ENCODE data around the gene VCAN. TPM values are rescaled to one million over a fixed set of nuclear protein-coding genes. Genes with fewer than 3 reads are reported as not detected.

VCAN gene
- total and polyA plus RNA-seq, 2 experiments from 2014 or later = 133 to 404 TPM

DNA sequence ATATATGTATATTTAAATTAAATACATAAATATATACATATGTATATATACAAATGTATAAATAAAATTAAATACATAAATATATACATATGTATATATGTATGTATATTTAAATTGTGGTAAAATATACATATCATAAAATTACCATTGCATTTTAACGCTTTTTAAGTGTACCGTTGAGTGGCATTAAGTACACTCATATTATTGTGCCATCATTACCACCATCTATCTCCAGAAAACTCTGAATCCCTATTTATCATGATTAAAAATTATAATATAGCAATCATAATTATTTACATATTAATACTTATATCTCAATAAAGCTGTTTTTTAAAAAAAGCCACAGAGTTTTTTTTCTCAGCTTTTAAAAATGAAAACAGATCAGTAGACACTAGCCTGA lies 27.1 kb upstream of the VCAN start:
- TF ChIP-seq CREB1 (CRISPR knock-in tag; IDR thresholded peaks at IDR 0.05; ENCODE audit: low read depth) (no peak), STAT1 (IDR thresholded peaks at IDR 0.05; ENCODE audit: unreplicated experiment) (no peak), NANOG (IDR thresholded peaks at IDR 0.05; ENCODE audit: borderline replicate concordance) (no peak), ZNF114 (CRISPR knock-in tag; IDR thresholded peaks at IDR 0.05) (no peak), EZH2 (IDR thresholded peaks at IDR 0.05; ENCODE audit: low read depth, unreplicated experiment) (no peak), POLR2AphosphoS5 (IDR thresholded peaks at IDR 0.05; ENCODE audit: low read depth) (no peak), JUNB (IDR thresholded peaks at IDR 0.05; ENCODE audit: unreplicated experiment) (no peak), EZH2phosphoT487 (IDR thresholded peaks at IDR 0.05; ENCODE audit: unreplicated experiment) (no peak)
- TF ChIP-seq, protein P1, sequence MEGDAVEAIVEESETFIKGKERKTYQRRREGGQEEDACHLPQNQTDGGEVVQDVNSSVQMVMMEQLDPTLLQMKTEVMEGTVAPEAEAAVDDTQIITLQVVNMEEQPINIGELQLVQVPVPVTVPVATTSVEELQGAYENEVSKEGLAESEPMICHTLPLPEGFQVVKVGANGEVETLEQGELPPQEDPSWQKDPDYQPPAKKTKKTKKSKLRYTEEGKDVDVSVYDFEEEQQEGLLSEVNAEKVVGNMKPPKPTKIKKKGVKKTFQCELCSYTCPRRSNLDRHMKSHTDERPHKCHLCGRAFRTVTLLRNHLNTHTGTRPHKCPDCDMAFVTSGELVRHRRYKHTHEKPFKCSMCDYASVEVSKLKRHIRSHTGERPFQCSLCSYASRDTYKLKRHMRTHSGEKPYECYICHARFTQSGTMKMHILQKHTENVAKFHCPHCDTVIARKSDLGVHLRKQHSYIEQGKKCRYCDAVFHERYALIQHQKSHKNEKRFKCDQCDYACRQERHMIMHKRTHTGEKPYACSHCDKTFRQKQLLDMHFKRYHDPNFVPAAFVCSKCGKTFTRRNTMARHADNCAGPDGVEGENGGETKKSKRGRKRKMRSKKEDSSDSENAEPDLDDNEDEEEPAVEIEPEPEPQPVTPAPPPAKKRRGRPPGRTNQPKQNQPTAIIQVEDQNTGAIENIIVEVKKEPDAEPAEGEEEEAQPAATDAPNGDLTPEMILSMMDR (conservative IDR thresholded peaks at IDR 0.05; ENCODE audit: low read depth in 2 of 2) = no peak
- TF ChIP-seq, protein P2, sequence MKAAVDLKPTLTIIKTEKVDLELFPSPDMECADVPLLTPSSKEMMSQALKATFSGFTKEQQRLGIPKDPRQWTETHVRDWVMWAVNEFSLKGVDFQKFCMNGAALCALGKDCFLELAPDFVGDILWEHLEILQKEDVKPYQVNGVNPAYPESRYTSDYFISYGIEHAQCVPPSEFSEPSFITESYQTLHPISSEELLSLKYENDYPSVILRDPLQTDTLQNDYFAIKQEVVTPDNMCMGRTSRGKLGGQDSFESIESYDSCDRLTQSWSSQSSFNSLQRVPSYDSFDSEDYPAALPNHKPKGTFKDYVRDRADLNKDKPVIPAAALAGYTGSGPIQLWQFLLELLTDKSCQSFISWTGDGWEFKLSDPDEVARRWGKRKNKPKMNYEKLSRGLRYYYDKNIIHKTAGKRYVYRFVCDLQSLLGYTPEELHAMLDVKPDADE (IDR thresholded peaks at IDR 0.05) = no peak
- TF ChIP-seq, protein P3, sequence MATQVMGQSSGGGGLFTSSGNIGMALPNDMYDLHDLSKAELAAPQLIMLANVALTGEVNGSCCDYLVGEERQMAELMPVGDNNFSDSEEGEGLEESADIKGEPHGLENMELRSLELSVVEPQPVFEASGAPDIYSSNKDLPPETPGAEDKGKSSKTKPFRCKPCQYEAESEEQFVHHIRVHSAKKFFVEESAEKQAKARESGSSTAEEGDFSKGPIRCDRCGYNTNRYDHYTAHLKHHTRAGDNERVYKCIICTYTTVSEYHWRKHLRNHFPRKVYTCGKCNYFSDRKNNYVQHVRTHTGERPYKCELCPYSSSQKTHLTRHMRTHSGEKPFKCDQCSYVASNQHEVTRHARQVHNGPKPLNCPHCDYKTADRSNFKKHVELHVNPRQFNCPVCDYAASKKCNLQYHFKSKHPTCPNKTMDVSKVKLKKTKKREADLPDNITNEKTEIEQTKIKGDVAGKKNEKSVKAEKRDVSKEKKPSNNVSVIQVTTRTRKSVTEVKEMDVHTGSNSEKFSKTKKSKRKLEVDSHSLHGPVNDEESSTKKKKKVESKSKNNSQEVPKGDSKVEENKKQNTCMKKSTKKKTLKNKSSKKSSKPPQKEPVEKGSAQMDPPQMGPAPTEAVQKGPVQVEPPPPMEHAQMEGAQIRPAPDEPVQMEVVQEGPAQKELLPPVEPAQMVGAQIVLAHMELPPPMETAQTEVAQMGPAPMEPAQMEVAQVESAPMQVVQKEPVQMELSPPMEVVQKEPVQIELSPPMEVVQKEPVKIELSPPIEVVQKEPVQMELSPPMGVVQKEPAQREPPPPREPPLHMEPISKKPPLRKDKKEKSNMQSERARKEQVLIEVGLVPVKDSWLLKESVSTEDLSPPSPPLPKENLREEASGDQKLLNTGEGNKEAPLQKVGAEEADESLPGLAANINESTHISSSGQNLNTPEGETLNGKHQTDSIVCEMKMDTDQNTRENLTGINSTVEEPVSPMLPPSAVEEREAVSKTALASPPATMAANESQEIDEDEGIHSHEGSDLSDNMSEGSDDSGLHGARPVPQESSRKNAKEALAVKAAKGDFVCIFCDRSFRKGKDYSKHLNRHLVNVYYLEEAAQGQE (IDR thresholded peaks at IDR 0.05; ENCODE audit: unreplicated experiment) = no peak
- TF ChIP-seq, protein P4, sequence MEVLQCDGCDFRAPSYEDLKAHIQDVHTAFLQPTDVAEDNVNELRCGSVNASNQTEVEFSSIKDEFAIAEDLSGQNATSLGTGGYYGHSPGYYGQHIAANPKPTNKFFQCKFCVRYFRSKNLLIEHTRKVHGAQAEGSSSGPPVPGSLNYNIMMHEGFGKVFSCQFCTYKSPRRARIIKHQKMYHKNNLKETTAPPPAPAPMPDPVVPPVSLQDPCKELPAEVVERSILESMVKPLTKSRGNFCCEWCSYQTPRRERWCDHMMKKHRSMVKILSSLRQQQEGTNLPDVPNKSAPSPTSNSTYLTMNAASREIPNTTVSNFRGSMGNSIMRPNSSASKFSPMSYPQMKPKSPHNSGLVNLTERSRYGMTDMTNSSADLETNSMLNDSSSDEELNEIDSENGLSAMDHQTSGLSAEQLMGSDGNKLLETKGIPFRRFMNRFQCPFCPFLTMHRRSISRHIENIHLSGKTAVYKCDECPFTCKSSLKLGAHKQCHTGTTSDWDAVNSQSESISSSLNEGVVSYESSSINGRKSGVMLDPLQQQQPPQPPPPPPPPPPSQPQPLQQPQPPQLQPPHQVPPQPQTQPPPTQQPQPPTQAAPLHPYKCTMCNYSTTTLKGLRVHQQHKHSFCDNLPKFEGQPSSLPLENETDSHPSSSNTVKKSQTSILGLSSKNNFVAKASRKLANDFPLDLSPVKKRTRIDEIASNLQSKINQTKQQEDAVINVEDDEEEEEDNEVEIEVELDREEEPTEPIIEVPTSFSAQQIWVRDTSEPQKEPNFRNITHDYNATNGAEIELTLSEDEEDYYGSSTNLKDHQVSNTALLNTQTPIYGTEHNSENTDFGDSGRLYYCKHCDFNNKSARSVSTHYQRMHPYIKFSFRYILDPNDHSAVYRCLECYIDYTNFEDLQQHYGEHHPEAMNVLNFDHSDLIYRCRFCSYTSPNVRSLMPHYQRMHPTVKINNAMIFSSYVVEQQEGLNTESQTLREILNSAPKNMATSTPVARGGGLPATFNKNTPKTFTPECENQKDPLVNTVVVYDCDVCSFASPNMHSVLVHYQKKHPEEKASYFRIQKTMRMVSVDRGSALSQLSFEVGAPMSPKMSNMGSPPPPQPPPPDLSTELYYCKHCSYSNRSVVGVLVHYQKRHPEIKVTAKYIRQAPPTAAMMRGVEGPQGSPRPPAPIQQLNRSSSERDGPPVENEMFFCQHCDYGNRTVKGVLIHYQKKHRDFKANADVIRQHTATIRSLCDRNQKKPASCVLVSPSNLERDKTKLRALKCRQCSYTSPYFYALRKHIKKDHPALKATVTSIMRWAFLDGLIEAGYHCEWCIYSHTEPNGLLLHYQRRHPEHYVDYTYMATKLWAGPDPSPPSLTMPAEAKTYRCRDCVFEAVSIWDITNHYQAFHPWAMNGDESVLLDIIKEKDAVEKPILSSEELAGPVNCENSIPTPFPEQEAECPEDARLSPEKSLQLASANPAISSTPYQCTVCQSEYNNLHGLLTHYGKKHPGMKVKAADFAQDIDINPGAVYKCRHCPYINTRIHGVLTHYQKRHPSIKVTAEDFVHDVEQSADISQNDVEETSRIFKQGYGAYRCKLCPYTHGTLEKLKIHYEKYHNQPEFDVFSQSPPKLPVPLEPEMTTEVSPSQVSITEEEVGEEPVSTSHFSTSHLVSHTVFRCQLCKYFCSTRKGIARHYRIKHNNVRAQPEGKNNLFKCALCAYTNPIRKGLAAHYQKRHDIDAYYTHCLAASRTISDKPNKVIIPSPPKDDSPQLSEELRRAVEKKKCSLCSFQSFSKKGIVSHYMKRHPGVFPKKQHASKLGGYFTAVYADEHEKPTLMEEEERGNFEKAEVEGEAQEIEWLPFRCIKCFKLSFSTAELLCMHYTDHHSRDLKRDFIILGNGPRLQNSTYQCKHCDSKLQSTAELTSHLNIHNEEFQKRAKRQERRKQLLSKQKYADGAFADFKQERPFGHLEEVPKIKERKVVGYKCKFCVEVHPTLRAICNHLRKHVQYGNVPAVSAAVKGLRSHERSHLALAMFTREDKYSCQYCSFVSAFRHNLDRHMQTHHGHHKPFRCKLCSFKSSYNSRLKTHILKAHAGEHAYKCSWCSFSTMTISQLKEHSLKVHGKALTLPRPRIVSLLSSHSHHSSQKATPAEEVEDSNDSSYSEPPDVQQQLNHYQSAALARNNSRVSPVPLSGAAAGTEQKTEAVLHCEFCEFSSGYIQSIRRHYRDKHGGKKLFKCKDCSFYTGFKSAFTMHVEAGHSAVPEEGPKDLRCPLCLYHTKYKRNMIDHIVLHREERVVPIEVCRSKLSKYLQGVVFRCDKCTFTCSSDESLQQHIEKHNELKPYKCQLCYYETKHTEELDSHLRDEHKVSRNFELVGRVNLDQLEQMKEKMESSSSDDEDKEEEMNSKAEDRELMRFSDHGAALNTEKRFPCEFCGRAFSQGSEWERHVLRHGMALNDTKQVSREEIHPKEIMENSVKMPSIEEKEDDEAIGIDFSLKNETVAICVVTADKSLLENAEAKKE (CRISPR knock-in tag; IDR thresholded peaks at IDR 0.05) = no peak
- Histone ChIP-seq H3K79me2 (replicated peaks; ENCODE audit: insufficient read depth) (no peaks in the 10 kb centered on the region), H3K4me2 (no peak overlapping the region), H2AFZ (no peak overlapping the region), H3K36me3 (ENCODE audit: insufficient read depth) (no peaks in the 10 kb centered on the region), H3K27me3 (ENCODE audit: insufficient read depth) (no peaks in the 10 kb centered on the region), H3K4me3 (no peak overlapping the region), H3K4me1 (ENCODE audit: insufficient read depth) (peaks cover 15% of the 10 kb centered on the region), H3F3A (replicated peaks; ENCODE audit: low read depth) (no peaks in the 10 kb centered on the region), H3K9me2 (ENCODE audit: insufficient read depth) (peaks cover 7% of the 10 kb centered on the region), H4K20me1 (replicated peaks; ENCODE audit: insufficient read depth) (no peaks in the 10 kb centered on the region), H3K27ac (ENCODE audit: low read depth) (no peak overlapping the region)
- DNase-seq (ENCODE audit: low spot score) (no peak), ATAC-seq (no peak)
- no peak overlapping the region for H3K4me3 Mint-ChIP-seq
- H3K9me3 Mint-ChIP-seq = no peaks in the 10 kb centered on the region; the same call in 2 of the 3 replicates
- peaks cover 8% of the 10 kb centered on the region for H3K4me1 Mint-ChIP-seq
- no peaks in the 10 kb centered on the region for H3K36me3 Mint-ChIP-seq (ENCODE audit: low read depth)
- H3K27ac Mint-ChIP-seq = no peak overlapping the region
- H3K27me3 Mint-ChIP-seq (ENCODE audit: insufficient read depth, low read depth, poor library complexity) = peaks cover 3% of the 10 kb centered on the region

All from GM23338 (cell line).